Measurements from ENCODE around the gene ANO7. TPM values are rescaled to one million over a fixed set of nuclear protein-coding genes. Genes with fewer than 3 reads are reported as not detected.

Gene ANO7
- total and polyA plus RNA-seq, 3 experiments from 2014 or later, result 0.83 to 0.86 TPM; not detected in 1

GRCh38 chr2:241216211-241216761 is 27.8 kb downstream of the ANO7 start:
- Histone ChIP-seq H3K27me3 (ENCODE audit: insufficient read depth, low read length, poor library complexity, severe bottlenecking) (peaks cover 4% of the 10 kb centered on the region), H3K9me3 (ENCODE audit: low read length) (no peaks in the 10 kb centered on the region), H3K4me3 (ENCODE audit: low read length) (no peak overlapping the region), H3K27ac (ENCODE audit: low read depth, low read length) (no peak overlapping the region), H3K4me1 (ENCODE audit: insufficient read depth, low read length) (peaks cover 7% of the 10 kb centered on the region), H3K36me3 (ENCODE audit: insufficient read depth, low read length) (no peaks in the 10 kb centered on the region)
- H3K9me3 Mint-ChIP-seq, result no peaks in the 10 kb centered on the region
- ChIA-PET CTCF (interaction anchor here (1.4 kb wide), 1 partner anchor 138 kb away, joined by 6 read pairs; no protein-coding TSS in a partner anchor), POLR2A (no interaction called here)
- peak overlapping the region; percentile 72 to 86 (median 80) for H3K4me3 Mint-ChIP-seq
- peak overlapping the region in 4 of 8 donors; percentile 32 to 81 (median 78) for H3K27ac Mint-ChIP-seq
- peaks cover 0 to 5% of the 10 kb centered on the region in 2 donors for H3K27me3 Mint-ChIP-seq
- H3K4me1 Mint-ChIP-seq, result peaks cover 9 to 18% (median 13%) of the 10 kb centered on the region in 3 donors
- H3K36me3 Mint-ChIP-seq, result no peaks in the 10 kb centered on the region
- no peak for DNase-seq

- Histone ChIP-seq H3K4me1 (ENCODE audit: insufficient read depth, low read length) (peaks cover 7% of the 10 kb centered on the region), H3K9me3 (ENCODE audit: low read length) (no peaks in the 10 kb centered on the region), H3K27me3 (ENCODE audit: insufficient read depth, low read length, poor library complexity, severe bottlenecking) (peaks cover 4% of the 10 kb centered on the region), H3K36me3 (ENCODE audit: insufficient read depth, low read length) (no peaks in the 10 kb centered on the region), H3K27ac (ENCODE audit: low read depth, low read length) (no peak overlapping the region), H3K4me3 (ENCODE audit: low read length) (no peak overlapping the region)
- Mint-ChIP-seq H3K27ac (peak overlapping the region in 5 of 8 donors; percentile 50 to 90 (median 81)), H3K4me3 (peak overlapping the region; percentile 54 to 90 (median 78)), H3K9me3 (no peaks in the 10 kb centered on the region), H3K36me3 (no peaks in the 10 kb centered on the region), H3K27me3 (peaks cover 0 to 3% of the 10 kb centered on the region in 2 donors), H3K4me1 (peaks cover 9 to 18% (median 13%) of the 10 kb centered on the region in 3 donors)
- ChIA-PET CTCF (interaction anchor here (1.4 kb wide), 1 partner anchor 139 kb away, joined by 6 read pairs; no protein-coding TSS in a partner anchor), POLR2A (no interaction called here)
- peak in 3 of 5 donors; percentile 25 to 41 (median 34) for DNase-seq
These were observed 29.0 kb downstream of the ANO7 start for GRCh38 chr2:241217320-241218031.

DNA sequence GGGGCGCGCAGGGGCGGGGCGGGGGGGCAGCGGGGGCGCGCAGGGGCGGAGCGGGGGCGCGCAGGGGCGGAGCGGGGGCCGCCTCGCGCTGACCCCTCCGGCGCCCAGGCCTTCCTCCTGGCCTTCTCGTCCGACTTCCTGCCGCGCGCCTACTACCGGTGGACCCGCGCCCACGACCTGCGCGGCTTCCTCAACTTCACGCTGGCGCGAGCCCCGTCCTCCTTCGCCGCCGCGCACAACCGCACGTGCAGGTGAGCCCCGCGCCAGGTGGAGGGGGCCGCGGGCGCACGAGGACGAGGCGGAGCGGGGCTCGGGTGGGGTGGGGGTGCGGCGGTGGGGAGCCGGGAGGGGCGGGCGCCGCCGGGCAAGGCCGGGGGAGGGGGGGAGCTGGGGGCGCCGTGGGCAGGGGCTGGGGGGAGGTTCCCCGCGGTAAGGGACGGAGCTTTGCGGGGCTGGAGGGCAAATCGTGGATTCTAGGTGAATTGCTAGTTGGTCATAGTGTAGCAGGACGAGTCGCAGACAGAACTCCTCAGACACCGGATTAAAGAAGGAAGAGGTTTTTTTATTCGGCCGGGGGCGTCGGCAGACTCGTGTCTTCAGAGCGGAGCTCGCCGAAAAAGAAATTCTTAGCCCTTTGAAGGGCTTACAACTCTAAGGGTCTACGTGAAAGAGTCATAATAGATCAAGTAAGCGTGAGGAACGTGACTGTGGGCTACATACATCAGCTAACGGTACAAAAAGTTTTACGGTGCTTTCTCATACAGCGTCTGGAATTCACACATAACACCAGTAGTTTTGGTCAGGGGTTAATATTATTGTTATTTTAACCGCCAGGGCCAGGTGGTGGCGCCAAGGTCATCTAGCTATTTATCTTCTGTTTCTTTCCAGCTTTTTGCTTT is 29.9 kb downstream of the ANO7 start:
- H3K9me3 ChIP-seq (ENCODE audit: low read length), result no peaks in the 10 kb centered on the region
- Mint-ChIP-seq H3K27ac (peak overlapping the region; percentile 2 to 96 (median 80)), H3K36me3 (no peaks in the 10 kb centered on the region), H3K4me1 (peaks cover 9 to 18% (median 13%) of the 10 kb centered on the region in 3 donors), H3K27me3 (peaks cover 0 to 3% of the 10 kb centered on the region in 2 donors), H3K9me3 (no peaks in the 10 kb centered on the region), H3K4me3 (peak overlapping the region; percentile 78 to 95 (median 89))
- peak; percentile 23 to 68 (median 42) for DNase-seq
- ChIA-PET CTCF (no interaction called here), POLR2A (interaction anchor here (0.8 kb wide), 1 partner anchor 98 kb away, joined by 3 read pairs; no protein-coding TSS in a partner anchor)
- peaks cover 4% of the 10 kb centered on the region for H3K27me3 ChIP-seq (ENCODE audit: insufficient read depth, low read length, poor library complexity, severe bottlenecking)
- H3K36me3 ChIP-seq (ENCODE audit: insufficient read depth, low read length), result no peaks in the 10 kb centered on the region
- peaks cover 7% of the 10 kb centered on the region for H3K4me1 ChIP-seq (ENCODE audit: insufficient read depth, low read length)
- no peak overlapping the region for H3K27ac ChIP-seq (ENCODE audit: low read depth, low read length)
- H3K4me3 ChIP-seq (ENCODE audit: low read length), result peak overlapping the region; percentile 49

- H3K4me3 ChIP-seq (ENCODE audit: low read length), result peak overlapping the region; percentile 49
- ChIA-PET CTCF (interaction anchor here (0.7 kb wide), 1 partner anchor 328 kb away, joined by 3 read pairs; no protein-coding TSS in a partner anchor), POLR2A (interaction anchor here (0.8 kb wide), 1 partner anchor 97 kb away, joined by 3 read pairs; no protein-coding TSS in a partner anchor)
- Mint-ChIP-seq H3K27me3 (peaks cover 0 to 3% of the 10 kb centered on the region in 2 donors), H3K4me3 (peak overlapping the region; percentile 78 to 95 (median 89)), H3K36me3 (no peaks in the 10 kb centered on the region), H3K27ac (peak overlapping the region in 5 of 8 donors; percentile 10 to 89 (median 38)), H3K4me1 (peaks cover 9 to 18% (median 13%) of the 10 kb centered on the region in 3 donors), H3K9me3 (no peaks in the 10 kb centered on the region)
- DNase-seq, result no peak
- H3K27me3 ChIP-seq (ENCODE audit: insufficient read depth, low read length, poor library complexity, severe bottlenecking), result peaks cover 4% of the 10 kb centered on the region
- H3K27ac ChIP-seq (ENCODE audit: low read depth, low read length), result no peak overlapping the region
- peaks cover 7% of the 10 kb centered on the region for H3K4me1 ChIP-seq (ENCODE audit: insufficient read depth, low read length)
- no peaks in the 10 kb centered on the region for H3K9me3 ChIP-seq (ENCODE audit: low read length)
- no peaks in the 10 kb centered on the region for H3K36me3 ChIP-seq (ENCODE audit: insufficient read depth, low read length)
These were observed 30.5 kb downstream of the ANO7 start for GRCh38 chr2:241219030-241219382.

DNA sequence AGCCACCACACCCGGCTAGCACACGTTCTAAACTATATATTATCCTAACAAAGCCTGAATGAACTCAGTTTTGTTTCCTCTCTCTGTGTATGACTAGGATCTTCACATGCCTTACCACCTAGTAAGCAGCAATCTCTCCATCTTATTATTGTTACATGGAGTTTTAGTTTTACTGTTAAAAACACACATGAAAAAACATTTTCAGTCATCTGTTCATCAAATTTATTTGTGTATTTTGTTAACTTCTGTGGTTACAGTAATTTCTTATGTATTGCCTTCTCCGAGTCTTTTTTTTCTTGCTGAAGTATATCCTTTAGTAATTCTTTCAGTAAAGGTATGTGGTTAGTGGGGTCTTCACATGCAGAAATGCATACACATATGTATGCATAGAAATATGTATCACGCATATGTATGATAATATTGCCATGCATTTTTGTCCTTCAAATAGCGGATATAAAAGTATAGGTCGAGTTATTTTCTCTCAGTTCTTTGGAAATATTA is 31.4 kb downstream of the ANO7 start:
- Histone ChIP-seq H3K27ac (ENCODE audit: low read depth, low read length) (no peak overlapping the region), H3K27me3 (ENCODE audit: insufficient read depth, low read length, poor library complexity, severe bottlenecking) (peaks cover 4% of the 10 kb centered on the region), H3K9me3 (ENCODE audit: low read length) (no peaks in the 10 kb centered on the region), H3K4me1 (ENCODE audit: insufficient read depth, low read length) (peaks cover 7% of the 10 kb centered on the region), H3K36me3 (ENCODE audit: insufficient read depth, low read length) (no peaks in the 10 kb centered on the region), H3K4me3 (ENCODE audit: low read length) (no peak overlapping the region)
- ChIA-PET POLR2A (no interaction called here), CTCF (interaction anchor here (0.7 kb wide), 1 partner anchor 328 kb away, joined by 3 read pairs; no protein-coding TSS in a partner anchor)
- H3K9me3 Mint-ChIP-seq, result no peaks in the 10 kb centered on the region
- H3K4me1 Mint-ChIP-seq, result peaks cover 13 to 23% (median 13%) of the 10 kb centered on the region in 3 donors
- H3K27ac Mint-ChIP-seq, result peak overlapping the region in 1 of 8 donors; percentile 4
- H3K4me3 Mint-ChIP-seq, result peak overlapping the region in 2 of 7 donors; percentile 40 to 85
- H3K36me3 Mint-ChIP-seq, result no peaks in the 10 kb centered on the region
- H3K27me3 Mint-ChIP-seq, result peaks cover 0 to 3% of the 10 kb centered on the region in 2 donors
- DNase-seq, result no peak

DNA sequence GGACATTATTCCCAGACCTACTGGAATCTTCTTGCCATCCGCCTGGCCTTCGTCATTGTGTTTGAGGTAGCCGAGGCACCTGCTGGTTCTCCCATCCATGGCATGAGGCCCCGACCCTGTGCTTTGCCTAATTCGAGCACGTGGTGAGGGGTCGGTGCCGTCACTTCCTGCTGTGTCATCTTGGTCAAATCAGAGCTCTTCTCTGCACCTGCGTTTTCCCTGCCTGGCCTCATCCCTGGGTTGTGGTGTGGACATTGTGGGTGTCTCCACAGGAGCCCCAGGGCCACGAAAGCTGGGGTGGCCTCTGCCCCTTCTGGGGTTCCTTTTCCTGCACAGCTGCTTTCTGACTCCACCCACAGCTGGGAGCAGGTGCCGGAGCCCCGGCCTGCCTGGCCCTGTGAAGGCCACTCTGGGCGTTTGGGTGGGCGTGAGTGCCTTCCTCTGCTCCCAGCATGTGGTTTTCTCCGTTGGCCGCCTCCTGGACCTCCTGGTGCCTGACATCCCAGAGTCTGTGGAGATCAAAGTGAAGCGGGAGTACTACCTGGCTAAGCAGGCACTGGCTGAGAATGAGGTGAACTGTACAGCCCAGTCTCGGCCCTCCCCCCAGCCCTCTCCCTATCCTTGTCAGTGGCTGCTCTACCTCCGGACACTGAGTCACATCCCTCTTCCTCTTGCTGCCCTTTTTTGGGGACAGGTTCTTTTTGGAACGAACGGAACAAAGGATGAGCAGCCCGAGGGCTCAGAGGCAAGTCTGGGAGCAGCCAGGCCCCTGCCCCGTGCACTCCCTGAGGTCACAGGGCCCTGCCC is 34.9 kb downstream of the ANO7 start:
- Histone ChIP-seq H3K4me1 (ENCODE audit: insufficient read depth, low read length) (peaks cover 7% of the 10 kb centered on the region), H3K4me3 (ENCODE audit: low read length) (no peak overlapping the region), H3K27ac (ENCODE audit: low read depth, low read length) (no peak overlapping the region), H3K9me3 (ENCODE audit: low read length) (no peaks in the 10 kb centered on the region), H3K27me3 (ENCODE audit: insufficient read depth, low read length, poor library complexity, severe bottlenecking) (peaks cover 4% of the 10 kb centered on the region), H3K36me3 (ENCODE audit: insufficient read depth, low read length) (no peaks in the 10 kb centered on the region)
- POLR2A ChIA-PET, result no interaction called here
- CTCF ChIA-PET, result no interaction called here
- peaks cover 0 to 23% (median 5%) of the 10 kb centered on the region in 3 donors for H3K36me3 Mint-ChIP-seq
- H3K27ac Mint-ChIP-seq, result no peak overlapping the region
- peak in 1 of 5 donors; percentile 42 for DNase-seq
- peaks cover 0 to 2% of the 10 kb centered on the region in 2 donors for H3K27me3 Mint-ChIP-seq
- H3K9me3 Mint-ChIP-seq, result no peaks in the 10 kb centered on the region
- peaks cover 11 to 16% (median 13%) of the 10 kb centered on the region in 3 donors for H3K4me1 Mint-ChIP-seq
- H3K4me3 Mint-ChIP-seq, result no peak overlapping the region
